Erythroblast (primary cell): Measurements from ENCODE around the gene VWA3B.

ENCODE experiments used
- GATA1 ChIP-seq: IDR thresholded peaks from 2 replicates; pipeline ENCODE4 v1.6.1; 2011; ENCODE audit warnings: low read depth, mild to moderate bottlenecking, control low read depth, low read length, moderate library complexity
- POLR2A ChIP-seq: IDR thresholded peaks from 2 replicates; pipeline ENCODE4 v1.6.1; 2011; ENCODE audit warnings: mild to moderate bottlenecking, low read length

- TF ChIP-seq POLR2A (no peak), GATA1 (no peak)
Measured at GRCh38 chr2:98091738-98092137, 4.8 kb downstream of the VWA3B start.
